AG08395 (cell line): ENCODE data around the gene ANKS1A.
A peak's percentile ranks its signal among the peaks of the same experiment; 100 is the strongest.
"Not testable (repeated sequence)": the region's sequence is repeated elsewhere in the genome, so short reads cannot be mapped to it uniquely, and the experiment has no call there.

Experiments
- DNase-seq: peaks from one replicate; pipeline ENCODE4 v3.0.0; 2012; ENCODE audit warnings: mixed read lengths, low spot score

Gene ANKS1A

GRCh38 chr6:34922177-34922663 lies 33.2 kb downstream of the ANKS1A start:
- peak; percentile 52 for DNase-seq

GRCh38 chr6:34924831-34925625 lies 36.0 kb downstream of the ANKS1A start:
- no peak for DNase-seq

- DNase-seq: peak; percentile 56
Measured at GRCh38 chr6:34926655-34927054, 37.6 kb downstream of the ANKS1A start.

DNA sequence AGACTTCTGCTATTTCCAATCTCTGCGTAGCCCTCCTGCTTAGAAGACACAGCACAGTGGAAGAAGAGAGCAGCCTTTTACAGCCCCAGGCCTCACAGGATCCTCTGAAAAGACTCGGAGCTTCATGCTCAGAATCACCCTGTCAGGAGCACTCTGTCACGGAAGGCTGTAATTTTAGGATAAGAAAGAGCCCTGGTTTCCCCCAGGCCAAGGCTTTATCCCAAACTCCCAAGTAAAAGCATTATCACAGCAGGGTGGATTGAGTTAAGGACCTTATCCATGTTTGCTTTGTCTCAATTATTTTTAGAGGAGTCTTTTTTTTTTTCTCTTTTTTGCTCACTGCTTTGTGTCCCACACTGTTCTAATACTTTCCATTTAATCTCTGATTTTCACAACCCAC lies 39.2 kb downstream of the ANKS1A start:
- no peak for DNase-seq

DNA sequence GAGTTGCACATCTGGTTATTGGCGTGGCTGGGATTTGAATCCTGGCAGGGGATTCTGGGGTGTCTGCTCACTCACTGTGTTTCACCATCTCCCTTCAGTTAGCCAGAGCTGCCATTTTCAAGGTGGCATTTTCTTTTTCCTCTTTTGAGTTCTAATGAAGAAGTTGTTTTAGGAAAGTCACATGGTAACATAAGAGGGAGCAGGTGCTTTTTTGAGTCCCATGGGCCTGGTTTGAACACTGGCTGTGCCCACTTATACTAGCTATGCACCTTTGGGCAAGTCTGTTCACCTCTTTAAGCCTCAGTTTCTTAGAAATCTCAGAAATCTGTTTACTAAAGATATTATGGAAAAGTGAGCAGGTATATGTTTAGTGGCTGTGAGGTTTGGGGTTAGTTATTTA lies 39.6 kb downstream of the ANKS1A start:
- no peak for DNase-seq

DNA sequence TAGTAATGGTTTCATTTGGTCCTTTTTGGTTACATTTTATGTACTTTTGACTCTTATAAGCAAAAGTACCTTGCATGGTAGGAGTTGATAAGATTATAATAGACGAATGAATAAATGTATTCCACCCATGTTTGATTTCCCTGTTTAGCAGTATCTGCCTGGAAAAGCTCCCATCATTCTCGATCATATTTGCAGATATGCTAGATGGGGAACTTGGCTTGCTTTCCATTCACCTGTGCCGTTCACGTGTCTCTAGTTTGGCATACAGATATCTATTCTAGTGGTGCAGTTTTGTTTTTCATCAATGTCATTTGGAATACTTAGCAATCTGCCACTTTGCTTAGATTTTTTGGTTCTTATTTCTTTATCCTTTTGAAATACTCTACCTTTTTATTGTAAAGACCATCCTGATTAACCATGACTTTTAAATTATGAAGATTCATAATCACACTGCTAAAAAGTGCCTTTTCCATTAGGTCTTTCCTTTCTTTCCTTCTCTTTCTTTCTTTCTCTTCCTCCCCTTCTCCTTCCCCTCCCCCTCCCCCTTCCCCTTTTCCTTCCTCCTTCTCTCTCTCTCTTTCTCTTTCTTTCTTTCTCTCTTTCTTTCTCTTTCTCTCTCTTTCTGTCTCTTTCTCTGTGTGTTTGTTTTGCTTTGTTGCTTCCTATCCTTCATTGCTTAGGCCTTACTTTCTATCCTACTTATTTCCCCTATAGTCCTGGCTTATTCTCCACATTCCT lies 40.4 kb downstream of the ANKS1A start:
- no peak for DNase-seq

DNA sequence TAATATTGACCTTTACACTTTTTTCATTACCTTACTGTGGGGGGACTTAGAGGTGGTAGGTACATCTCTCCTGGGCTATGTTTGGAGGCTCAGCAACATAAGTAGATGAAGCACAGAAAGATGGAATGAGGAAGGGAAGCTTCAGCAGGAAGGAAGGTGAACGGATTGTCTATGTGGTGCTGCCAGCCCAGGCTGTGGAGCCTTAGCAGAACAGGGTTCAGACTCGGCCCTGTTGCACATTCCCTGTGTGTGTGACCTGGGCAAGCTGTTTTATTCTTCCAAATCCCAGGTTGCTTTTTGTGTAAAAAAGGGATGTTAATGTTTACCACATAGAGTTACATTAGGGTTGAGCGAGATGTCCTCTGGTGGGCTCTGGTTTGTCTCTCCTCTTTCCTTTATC lies 41.2 kb downstream of the ANKS1A start:
- DNase-seq: no peak

- not testable (repeated sequence) for DNase-seq
Measured at GRCh38 chr6:34932202-34932601, 43.1 kb downstream of the ANKS1A start.

DNA sequence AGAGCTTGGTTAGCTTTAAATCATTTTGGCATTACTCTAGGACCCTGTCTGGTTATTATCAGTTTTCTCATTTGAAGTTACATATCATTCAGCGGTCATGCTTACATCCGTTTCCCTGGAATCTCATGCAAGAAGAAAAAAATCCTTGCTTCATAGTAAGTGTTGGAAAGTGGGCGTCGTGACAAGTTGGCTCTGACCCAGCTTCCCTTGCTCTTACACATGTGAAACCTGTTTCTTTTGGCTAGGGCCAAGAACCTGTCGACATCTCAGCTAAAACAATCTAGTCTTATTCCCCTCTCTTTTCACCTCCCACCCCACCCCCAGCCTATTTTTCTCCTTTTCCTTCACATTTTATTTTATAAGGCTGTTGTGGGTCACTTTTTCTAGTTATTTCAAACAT lies 45.5 kb downstream of the ANKS1A start:
- DNase-seq: no peak

- no peak for DNase-seq
Measured at GRCh38 chr6:34938268-34938667, 49.2 kb downstream of the ANKS1A start.

DNA sequence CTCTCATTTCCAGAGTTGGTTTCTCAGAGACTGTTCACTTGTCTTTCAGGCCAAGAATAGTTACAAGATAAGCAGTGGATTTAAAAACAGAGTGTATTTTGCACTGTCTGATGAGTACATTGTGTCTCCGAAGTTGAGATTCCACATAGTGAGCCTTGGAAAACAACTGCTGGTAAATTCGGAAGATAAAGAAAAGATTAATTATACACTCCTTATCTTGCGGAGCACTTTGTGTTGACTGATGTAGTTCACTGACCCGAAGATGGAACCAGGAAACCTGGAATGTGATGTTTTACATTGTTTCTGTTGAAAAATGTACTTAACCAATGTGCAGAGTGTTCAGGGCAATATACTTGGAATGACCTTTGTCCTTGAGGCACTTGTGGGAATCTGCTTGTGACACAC lies 51.0 kb downstream of the ANKS1A start:
- DNase-seq: no peak

GRCh38 chr6:34941421-34941820 lies 52.4 kb downstream of the ANKS1A start:
- DNase-seq: no peak

- DNase-seq: no peak
Measured at GRCh38 chr6:34945317-34945716, 56.3 kb downstream of the ANKS1A start.

GRCh38 chr6:34947561-34947960 lies 58.5 kb downstream of the ANKS1A start:
- no peak for DNase-seq

DNA sequence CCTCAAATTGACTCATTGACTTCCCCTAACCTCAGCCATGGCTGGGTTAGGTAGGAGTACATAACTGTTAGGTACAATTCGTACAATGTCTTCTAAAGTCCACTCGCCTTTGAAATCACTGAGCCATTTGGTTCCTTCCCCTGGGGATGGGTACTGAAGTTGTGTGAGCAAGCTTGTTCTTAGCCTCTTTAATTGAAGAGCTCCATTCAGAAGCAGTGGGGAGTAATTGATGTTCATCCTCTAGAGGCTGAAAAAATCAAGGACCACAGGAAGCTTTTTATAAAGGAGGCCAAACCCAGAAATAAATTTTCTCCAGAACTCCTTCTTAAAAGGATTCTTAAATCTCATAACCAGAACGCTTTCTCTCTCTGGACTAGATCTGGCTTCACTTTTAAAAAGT lies 60.6 kb downstream of the ANKS1A start:
- DNase-seq: no peak

DNA sequence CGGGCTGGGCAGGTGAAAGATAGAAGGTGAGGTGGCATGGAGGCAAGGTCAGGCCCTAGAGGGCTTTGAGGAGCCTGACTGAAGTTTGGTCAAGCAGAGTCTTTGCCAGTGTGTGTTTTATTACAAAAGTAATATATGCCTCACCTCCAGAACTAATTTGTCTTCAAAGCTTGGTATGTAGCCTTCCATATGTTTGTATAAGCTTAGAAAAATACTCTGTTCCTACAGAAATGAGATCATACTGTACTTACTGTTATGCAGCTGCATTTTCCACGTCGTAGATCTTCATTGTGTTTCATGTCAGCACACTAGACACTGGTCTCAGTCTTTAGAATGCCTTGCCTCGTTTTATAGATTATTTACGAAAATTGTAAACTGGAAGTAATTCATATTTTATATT lies 61.8 kb downstream of the ANKS1A start:
- no peak for DNase-seq

DNA sequence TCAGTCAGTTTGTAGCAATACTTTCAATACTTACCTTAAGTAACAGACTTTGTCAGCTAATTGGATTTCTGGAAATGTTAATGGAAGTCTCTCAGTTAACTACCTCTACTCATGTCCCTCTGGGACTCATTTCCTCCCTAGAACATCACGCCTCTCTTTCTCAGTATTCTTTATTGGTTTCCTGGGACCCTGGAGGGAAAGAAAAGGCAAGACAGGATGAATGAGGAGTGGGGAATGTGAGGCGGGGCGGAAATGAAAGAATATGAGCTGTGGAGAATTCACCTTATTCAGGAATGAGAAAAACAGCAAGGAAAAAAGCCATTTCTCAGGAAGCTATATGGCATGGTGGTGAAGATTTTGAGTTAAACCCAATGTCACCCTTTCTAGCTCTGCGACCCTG lies 62.7 kb downstream of the ANKS1A start:
- DNase-seq: no peak

DNA sequence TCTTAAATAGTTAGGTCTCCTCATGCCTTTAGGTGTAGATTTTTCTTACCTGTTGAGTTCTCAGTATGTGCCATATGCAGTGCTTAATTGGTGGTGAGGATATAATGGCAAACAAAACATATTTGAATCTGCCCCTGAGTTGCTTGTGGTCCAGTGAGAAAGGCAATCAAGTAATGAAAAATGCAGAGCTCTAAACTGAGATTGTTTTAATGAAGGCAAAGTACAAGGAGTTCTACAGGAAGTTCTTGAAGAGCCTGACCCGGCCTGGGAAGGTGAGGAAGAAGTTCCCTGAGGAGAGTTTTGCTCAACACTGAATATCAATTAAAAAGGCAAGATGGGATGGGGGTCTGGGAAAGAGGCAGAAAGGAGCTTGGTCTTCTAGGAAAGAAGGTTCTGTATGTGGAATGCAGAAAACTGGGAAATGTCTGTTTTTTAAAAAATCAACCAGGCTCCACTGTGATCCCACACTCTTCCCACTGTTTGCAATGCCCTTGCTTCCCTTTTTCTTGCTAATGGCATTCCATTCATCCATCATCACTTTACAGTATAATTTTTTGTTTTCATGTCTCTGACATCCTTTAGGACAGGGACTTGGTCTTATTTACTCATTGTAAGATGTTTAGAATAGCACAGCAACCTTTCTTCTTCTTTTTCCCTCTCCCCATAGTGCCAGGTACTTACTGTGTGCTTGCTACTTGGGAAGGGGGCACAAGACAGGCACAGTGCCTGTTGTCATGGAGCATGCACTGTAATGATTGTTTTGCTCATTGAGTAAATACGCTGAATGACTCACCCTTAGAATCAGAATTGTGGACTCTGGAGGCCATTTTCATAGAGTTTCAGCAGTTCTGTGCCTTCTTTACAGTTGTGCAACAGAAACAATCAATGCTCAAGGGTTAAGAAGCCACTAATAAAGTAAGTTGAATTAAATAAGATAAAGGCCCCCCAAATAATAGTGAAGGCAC lies 64.3 kb downstream of the ANKS1A start:
- peak; percentile 26 for DNase-seq

DNA sequence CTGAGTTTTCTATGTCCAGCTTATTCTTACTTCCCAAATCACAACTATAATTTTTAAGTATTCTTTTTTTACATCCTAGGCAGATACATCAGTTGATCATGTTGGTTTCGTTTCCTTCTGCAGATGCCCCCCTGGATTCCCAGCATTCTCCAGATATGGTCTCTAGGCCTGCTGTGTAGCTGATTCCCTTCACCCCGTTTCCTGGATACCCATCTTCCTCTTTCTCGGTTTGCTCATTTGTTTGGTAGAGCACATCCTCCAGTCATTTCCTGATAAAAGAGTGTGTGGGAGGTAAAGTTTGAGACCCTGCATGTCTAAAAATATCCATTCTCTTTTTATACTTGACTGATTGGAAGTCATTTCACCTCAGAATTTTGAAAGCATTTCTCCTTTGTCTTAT lies 66.4 kb downstream of the ANKS1A start:
- DNase-seq: no peak

DNA sequence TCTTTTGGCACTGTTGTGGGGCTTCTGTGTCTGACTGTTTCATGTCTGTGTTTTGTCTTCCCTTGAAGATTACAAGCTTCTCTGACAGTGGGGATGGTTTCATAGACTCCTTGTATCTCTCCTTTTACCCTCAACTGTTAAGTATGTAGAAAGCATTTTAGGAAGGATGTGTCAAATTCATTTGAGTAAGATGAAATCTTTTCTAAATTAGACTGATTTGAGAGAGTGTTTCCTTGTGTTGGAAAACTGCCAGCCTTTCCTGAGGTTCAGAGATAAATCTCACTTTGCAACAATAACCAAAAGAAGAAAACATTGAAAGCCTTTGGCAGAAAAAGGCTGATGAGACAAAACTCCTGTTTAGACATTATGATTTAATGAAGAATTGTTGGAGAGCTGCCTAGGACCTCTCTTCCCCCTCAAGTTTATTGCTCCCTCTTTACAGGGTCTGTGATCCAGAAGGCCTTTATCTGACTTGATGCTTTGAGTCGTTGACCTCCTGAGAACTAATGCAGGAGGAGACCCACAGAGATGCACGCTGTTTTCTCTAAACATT lies 68.3 kb downstream of the ANKS1A start:
- no peak for DNase-seq

- DNase-seq: no peak
Measured at GRCh38 chr6:34958734-34959133, 69.7 kb downstream of the ANKS1A start.

- no peak for DNase-seq
Measured at GRCh38 chr6:34959224-34959623, 70.2 kb downstream of the ANKS1A start.
